Measurements from ENCODE around the gene LHX2. TPM values are rescaled to one million over a fixed set of nuclear protein-coding genes. Genes with fewer than 3 reads are reported as not detected.

The LHX2 gene
- total RNA-seq, 2 donors from 2014 or later: not detected

DNA sequence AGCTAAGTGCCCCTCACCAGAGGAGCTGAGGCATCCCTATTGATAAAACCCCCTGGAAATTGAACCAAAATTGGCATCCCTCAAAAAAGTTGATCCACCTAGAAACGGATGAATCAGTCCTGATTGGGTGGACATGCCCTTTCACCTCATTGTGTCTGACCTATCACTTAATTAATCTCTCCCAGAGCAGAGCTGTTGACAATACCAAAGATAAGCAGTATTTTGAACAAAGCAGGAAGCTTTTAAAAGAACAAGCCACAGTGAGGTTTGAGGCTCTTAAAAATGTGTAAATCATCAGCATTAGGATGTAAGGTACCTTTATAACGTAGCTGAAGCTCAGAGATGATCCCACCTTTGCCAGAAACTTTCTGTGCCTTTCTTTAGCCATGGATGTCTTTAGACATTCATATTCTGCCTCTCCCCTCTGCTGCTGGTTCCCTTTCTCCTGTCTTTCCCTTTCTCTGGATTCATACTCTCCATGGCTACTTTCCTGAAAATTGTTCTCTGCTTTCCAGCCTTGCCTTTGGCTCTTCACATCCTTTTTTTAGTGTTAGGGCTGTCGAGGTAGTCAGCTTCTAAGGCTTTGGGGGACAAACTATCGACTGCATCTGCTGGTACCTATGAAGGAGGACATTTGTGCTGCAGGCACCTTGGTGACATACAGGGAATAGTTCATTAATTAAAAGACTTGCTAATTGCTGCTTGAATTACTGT, 7.8 kb upstream of the LHX2 start:
- peaks cover 60% of the 10 kb centered on the region for H3K27me3 ChIP-seq (replicated peaks; ENCODE audit: insufficient read depth)
- H3K9me3 ChIP-seq: no peaks in the 10 kb centered on the region
- no peak for DNase-seq (ENCODE audit: low spot score)
- peaks cover 9 to 13% of the 10 kb centered on the region in 2 donors for H3K4me1 ChIP-seq (ENCODE audit: control insufficient read depth in 1 of 2, low read depth in 2 of 2)
- no peak overlapping the region for H3K4me3 ChIP-seq
- TF ChIP-seq, protein P1, sequence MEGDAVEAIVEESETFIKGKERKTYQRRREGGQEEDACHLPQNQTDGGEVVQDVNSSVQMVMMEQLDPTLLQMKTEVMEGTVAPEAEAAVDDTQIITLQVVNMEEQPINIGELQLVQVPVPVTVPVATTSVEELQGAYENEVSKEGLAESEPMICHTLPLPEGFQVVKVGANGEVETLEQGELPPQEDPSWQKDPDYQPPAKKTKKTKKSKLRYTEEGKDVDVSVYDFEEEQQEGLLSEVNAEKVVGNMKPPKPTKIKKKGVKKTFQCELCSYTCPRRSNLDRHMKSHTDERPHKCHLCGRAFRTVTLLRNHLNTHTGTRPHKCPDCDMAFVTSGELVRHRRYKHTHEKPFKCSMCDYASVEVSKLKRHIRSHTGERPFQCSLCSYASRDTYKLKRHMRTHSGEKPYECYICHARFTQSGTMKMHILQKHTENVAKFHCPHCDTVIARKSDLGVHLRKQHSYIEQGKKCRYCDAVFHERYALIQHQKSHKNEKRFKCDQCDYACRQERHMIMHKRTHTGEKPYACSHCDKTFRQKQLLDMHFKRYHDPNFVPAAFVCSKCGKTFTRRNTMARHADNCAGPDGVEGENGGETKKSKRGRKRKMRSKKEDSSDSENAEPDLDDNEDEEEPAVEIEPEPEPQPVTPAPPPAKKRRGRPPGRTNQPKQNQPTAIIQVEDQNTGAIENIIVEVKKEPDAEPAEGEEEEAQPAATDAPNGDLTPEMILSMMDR (IDR thresholded peaks at IDR 0.05): no peak
- ATAC-seq (ENCODE audit: insufficient number of reproducible peaks, low FRiP score, low read depth): no peak
- H3K36me3 ChIP-seq: no peaks in the 10 kb centered on the region
- H3K27ac ChIP-seq: no peak overlapping the region

DNA sequence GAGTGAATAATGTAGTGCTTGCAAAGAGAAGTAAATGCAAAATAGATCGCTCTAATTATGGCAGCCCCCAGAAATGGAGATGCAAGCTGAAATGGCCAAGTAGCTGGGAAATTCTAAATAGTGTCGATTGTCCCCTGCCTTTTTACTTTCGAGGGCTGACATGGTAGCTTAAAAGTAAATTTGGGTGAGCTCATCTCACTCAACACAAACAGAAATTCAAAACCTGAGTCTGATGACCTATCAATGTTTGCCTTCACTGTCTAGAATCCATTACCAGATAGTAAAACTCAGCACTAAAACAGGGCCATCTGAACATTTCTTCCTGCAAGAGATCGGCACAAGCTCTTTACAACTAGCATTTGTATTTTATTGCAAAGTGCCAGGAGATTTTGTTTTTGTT, 7.0 kb upstream of the LHX2 start:
- no peak for DNase-seq (ENCODE audit: low spot score)
- no peak overlapping the region for H3K4me3 ChIP-seq
- no peak for ATAC-seq (ENCODE audit: insufficient number of reproducible peaks, low FRiP score, low read depth)
- H3K27me3 ChIP-seq (replicated peaks; ENCODE audit: insufficient read depth): peaks cover 68% of the 10 kb centered on the region
- H3K4me1 ChIP-seq (ENCODE audit: control insufficient read depth in 1 of 2, low read depth in 2 of 2): peaks cover 7 to 8% of the 10 kb centered on the region in 2 donors
- no peaks in the 10 kb centered on the region for H3K9me3 ChIP-seq
- no peak overlapping the region for H3K27ac ChIP-seq
- H3K36me3 ChIP-seq: no peaks in the 10 kb centered on the region
- TF ChIP-seq, protein P1 (IDR thresholded peaks at IDR 0.05): no peak

DNA sequence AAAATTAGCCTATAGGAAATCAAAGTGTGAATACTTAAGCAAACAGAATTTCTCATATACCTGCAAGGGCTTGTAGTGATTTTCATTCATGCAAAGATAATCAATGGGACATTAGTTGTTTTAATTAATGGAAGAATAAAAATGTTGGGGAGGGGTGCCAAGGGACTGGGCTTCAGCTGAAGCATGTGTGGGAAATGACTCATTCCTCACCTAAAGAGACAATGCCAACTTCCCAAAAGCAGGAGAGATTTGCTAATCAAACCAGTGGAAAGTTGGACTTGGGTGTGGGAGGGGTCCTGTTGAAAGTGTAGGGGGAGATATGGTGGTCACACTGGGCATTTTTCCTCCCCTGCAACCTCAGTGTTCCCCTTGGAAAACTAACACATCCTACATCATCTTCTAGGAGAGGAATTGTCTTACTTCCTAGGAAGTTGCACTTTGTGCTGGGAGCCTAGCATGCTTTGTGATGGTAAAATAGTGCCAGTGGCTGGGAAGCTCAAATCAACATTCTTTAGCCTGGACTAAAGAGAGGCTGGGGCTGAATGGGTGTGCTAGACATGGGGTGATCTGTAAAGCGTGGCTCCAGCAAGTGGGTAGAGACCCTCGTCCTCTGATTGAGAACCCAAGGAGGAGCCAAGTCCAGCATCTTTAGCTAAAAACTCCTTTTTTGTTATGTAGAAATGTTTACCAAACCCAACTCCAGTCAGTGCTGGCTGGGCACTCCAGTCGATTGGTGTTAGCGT, 6.4 kb upstream of the LHX2 start:
- TF ChIP-seq, protein P1 (IDR thresholded peaks at IDR 0.05): no peak
- H3K27ac ChIP-seq: no peak overlapping the region
- no peak for ATAC-seq (ENCODE audit: insufficient number of reproducible peaks, low FRiP score, low read depth)
- no peak overlapping the region for H3K4me3 ChIP-seq
- H3K4me1 ChIP-seq (ENCODE audit: control insufficient read depth in 1 of 2, low read depth in 2 of 2): peaks cover 7 to 8% of the 10 kb centered on the region in 2 donors
- no peaks in the 10 kb centered on the region for H3K36me3 ChIP-seq
- DNase-seq (ENCODE audit: low spot score): no peak
- H3K27me3 ChIP-seq (replicated peaks; ENCODE audit: insufficient read depth): peaks cover 74% of the 10 kb centered on the region
- no peaks in the 10 kb centered on the region for H3K9me3 ChIP-seq

DNA sequence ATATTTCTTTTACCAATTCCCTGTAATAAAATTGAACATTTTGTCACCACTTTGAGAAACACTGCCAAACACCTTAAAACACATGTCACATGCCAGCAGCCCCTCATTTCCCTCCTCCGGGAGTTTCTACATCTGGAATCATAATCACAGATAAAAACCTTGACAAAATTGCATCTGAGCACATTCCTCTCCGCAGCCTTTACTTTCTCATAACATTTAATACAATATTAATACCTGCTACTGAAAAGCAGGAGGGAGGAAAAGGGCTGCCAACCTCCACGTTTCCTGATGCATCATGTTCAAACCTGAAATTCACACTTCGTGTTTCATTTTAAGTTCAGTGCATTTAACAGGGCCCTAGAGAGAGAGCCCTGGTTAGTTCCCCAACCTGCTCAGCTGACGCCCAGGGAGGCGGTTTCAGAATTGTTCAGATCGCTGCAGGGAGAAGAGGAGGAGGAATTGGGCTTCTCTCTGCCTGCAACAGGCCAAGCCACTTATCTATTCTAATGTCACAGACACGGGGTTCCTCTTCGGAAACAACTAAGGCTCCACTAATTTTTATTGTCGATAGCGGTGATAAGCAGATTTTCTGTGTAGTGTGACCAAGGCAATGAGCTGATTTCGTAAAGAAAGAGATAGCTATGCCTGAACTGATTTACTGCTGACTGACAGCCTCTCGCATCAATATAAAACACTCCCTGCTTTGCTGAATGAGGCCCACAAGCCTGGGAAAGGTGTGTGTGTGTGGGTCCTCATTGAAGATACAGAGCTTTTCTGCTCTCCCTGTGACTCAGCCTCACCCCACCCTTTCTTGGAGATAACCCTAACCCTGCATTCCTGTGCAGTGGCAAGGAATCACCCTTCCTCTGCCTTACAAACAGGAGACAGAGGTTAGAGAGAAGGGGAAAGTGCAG, 4.9 kb upstream of the LHX2 start:
- TF ChIP-seq, protein P1 (IDR thresholded peaks at IDR 0.05): no peak
- no peak for ATAC-seq (ENCODE audit: insufficient number of reproducible peaks, low FRiP score, low read depth)
- DNase-seq (ENCODE audit: low spot score): no peak
- H3K27ac ChIP-seq: no peak overlapping the region
- peaks cover 15 to 19% of the 10 kb centered on the region in 2 donors for H3K4me1 ChIP-seq (ENCODE audit: control insufficient read depth in 1 of 2, low read depth in 2 of 2)
- no peaks in the 10 kb centered on the region for H3K9me3 ChIP-seq
- H3K27me3 ChIP-seq (replicated peaks; ENCODE audit: insufficient read depth): peaks cover 69% of the 10 kb centered on the region
- no peak overlapping the region for H3K4me3 ChIP-seq
- H3K36me3 ChIP-seq: no peaks in the 10 kb centered on the region

All from thoracic aorta (tissue), 2 donors.